ENCODE results near the gene HDAC4.

HDAC4 gene

DNA sequence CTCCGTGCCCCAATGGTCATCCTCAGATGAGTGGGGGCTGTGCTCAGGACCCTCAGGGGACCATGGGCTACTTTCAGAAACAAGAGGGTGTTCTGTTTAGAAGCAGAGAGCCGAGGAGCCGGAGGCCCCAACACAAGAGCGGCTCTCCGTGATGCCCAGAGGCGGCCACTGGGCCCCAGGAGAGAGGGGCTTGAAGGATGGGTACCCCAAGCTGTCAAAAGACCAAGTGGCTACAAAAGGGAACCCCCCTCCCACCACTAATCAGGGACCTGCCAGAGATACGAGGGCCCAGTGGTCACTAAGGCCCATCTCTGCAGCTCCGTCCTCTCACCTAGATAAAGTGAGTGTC, 93.6 kb downstream of the HDAC4 start:
- in situ Hi-C loops (cut with MboI; ENCODE audit: low sequenced_read_pairs, unreplicated experiment): no loop called here
- DNase-seq (ENCODE audit: low spot score): no peak
- TF ChIP-seq, protein P1, sequence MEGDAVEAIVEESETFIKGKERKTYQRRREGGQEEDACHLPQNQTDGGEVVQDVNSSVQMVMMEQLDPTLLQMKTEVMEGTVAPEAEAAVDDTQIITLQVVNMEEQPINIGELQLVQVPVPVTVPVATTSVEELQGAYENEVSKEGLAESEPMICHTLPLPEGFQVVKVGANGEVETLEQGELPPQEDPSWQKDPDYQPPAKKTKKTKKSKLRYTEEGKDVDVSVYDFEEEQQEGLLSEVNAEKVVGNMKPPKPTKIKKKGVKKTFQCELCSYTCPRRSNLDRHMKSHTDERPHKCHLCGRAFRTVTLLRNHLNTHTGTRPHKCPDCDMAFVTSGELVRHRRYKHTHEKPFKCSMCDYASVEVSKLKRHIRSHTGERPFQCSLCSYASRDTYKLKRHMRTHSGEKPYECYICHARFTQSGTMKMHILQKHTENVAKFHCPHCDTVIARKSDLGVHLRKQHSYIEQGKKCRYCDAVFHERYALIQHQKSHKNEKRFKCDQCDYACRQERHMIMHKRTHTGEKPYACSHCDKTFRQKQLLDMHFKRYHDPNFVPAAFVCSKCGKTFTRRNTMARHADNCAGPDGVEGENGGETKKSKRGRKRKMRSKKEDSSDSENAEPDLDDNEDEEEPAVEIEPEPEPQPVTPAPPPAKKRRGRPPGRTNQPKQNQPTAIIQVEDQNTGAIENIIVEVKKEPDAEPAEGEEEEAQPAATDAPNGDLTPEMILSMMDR (IDR thresholded peaks at IDR 0.05; ENCODE audit: borderline replicate concordance, control extremely low read depth, extremely low read depth, insufficient read depth, missing control alignments): no peak

DNA sequence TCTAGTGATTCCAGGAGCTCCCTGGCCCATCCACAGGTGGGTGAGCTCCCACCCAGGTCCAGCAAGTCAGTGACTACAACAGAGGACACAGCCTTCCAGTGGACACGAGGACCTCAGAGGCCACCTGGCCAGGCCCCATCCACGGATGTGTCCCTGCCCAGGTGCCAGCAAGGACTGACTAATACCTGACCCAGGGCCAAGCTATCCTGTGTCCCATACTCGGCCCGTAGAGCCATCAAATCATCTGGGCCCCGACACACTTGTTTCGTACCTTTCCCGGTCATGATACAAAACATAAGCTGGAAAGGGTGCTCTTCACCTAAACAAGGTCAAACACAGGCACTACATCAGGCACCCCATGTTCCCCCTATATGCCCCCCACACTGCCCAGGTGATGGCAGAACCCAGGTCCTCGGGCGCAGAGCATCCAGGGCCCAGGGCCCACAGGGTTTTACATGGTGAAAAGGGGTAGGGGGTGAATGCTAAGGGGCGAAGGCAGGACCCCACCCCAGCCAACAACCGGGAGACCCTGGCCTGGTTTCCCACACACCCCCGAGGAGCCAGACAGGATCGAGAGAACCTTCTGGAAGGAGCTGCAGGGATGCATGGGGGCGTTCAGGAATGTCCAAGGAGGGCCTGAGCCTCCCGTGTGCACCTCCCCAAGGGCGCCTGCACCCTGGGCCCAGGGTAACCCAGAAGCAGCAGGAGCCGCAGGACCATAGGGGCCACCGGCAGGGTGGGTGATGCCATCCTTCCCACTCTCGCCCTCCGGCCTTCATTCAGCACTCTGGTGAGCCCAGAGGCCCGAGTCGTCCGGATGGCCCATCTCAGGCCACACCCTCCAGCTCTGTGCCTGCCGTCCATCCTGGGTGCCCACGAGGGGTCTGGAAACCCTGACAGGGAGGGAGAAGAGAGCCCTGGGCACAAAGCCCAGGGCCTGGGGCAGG, 94.3 kb downstream of the HDAC4 start:
- no peak for DNase-seq (ENCODE audit: low spot score)
- in situ Hi-C loops (cut with MboI; ENCODE audit: low sequenced_read_pairs, unreplicated experiment): no loop called here
- TF ChIP-seq, protein P1 (IDR thresholded peaks at IDR 0.05; ENCODE audit: borderline replicate concordance, control extremely low read depth, extremely low read depth, insufficient read depth, missing control alignments): no peak

DNA sequence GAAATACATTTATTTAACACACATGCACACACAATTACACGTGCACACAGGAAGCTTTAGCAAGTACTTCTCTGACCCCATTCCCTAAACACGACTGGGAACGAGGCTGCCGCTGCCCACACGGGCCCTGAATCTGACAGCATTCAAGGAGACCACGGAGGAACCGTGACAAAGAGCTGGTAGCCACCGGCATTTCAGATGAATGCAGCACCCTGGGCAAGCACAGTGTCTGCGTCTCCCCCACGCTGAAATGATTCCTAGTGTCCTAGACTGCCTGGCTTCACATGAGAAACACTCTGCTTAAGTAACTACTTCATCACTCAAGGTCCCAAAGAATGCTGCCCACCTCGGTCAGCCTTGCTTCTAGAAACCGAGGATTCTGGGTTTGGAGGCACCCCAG, 95.0 kb downstream of the HDAC4 start:
- in situ Hi-C loops (cut with MboI; ENCODE audit: low sequenced_read_pairs, unreplicated experiment): no loop called here
- TF ChIP-seq, protein P1 (IDR thresholded peaks at IDR 0.05; ENCODE audit: borderline replicate concordance, control extremely low read depth, extremely low read depth, insufficient read depth, missing control alignments): no peak
- DNase-seq (ENCODE audit: low spot score): no peak

DNA sequence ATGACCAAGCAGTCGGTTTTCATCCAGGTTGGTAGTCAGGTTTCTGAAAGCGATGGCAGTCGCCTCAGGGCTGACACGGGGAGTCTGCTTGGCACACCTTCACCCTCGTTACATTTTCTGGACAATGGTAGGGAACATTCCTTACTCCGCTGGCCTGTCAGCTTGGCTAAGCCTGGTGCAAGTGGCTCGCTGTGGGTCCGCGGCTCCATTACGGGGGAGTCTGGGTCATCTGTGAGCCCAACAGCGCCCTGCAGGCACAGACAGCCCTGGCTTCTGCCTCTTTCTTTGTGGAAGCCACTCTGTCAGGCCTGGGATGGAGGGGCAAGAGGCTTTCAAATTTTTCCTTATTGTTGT, 95.6 kb downstream of the HDAC4 start:
- TF ChIP-seq, protein P1 (IDR thresholded peaks at IDR 0.05; ENCODE audit: borderline replicate concordance, control extremely low read depth, extremely low read depth, insufficient read depth, missing control alignments): no peak
- in situ Hi-C loops (cut with MboI; ENCODE audit: low sequenced_read_pairs, unreplicated experiment): no loop called here
- DNase-seq (ENCODE audit: low spot score): no peak

DNA sequence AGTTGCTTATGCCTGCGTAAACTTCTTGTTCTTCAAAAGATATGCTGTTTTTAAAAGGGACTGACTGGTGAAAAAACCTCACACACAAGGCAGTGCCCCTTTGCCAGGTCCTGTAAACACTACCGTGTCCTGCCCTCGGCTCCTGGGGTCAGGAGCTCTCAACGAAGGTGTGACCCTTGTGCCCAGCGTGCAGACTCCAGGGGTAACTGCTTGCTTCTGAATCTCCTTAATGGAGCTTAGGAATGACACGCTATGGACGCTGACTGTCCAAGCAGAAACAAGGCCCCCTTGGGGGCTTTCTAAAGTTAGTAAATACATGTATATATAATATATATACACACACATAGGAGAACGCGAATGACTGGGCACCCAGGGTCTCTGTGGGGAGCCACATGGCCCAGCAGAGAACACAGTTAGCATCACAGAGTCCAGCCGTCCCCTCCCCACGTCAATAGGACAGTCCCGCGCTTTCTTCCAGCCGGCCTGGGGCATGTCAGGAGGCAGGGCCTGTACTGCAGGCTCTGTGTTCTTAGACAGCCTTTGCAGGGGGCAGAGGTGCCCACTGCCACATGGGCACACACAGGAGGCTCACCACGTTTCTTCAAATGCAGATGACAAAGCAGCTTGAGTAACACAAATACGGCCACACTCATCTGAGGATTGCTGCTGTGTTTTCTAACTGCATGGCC, 96.1 kb downstream of the HDAC4 start:
- TF ChIP-seq, protein P1 (IDR thresholded peaks at IDR 0.05; ENCODE audit: borderline replicate concordance, control extremely low read depth, extremely low read depth, insufficient read depth, missing control alignments): no peak
- no peak for DNase-seq (ENCODE audit: low spot score)
- in situ Hi-C loops (cut with MboI; ENCODE audit: low sequenced_read_pairs, unreplicated experiment): no loop called here

DNA sequence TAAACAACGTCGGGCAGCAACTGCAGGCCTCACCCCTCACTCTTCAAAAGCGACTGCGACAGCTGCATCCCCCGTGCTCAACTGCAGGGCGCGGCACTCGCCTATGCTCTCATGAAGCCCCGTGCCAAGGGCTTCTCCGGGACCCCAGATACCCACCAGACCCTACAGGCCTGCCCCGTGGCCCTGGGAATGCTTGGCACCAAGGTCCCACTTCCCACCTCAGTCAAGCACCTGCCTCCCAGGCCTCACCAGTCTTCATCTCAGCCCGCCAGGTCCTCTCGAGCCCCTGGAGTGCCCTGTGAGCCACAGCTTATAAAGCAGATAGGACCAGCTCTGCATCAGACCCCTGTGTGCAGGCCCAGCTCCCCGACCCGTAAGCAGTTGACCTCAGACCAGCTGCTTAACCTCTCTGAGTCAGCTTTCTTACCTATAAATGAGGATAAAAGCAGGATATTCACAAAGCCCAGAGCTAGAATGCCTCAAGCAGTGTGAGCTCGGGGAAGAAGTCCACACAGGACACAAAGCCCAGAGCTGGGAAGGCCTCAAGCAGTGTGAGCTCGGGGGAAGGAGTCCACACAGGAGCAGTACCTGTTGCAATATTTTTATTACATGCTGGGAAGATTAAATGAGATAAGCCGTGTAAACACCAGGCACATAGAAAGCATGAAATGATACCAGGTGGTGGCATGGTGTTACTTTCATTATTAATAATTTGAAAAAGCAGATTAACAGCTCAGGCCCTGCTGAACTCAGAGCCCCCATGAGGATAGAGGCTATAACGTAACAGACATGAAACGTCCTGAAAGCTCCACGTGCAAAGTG, 96.9 kb downstream of the HDAC4 start:
- in situ Hi-C loops (cut with MboI; ENCODE audit: low sequenced_read_pairs, unreplicated experiment): no loop called here
- DNase-seq (ENCODE audit: low spot score): peak; percentile 55
- TF ChIP-seq, protein P1 (IDR thresholded peaks at IDR 0.05; ENCODE audit: borderline replicate concordance, control extremely low read depth, extremely low read depth, insufficient read depth, missing control alignments): no peak

All from GM13976 (cell line).